Activated CD8-positive, alpha-beta memory T cell treated with anti-CD3 and anti-CD28 coated beads for 4 hours (primary cell): ENCODE data around the gene ZNF22.

Source experiments
- DNase-seq, 2 donors: peaks; one replicate each; pipeline ENCODE4 v3.0.0-alpha.2; 2020; ENCODE audit warnings: low read depth in 2 of 2

Gene ZNF22

DNA sequence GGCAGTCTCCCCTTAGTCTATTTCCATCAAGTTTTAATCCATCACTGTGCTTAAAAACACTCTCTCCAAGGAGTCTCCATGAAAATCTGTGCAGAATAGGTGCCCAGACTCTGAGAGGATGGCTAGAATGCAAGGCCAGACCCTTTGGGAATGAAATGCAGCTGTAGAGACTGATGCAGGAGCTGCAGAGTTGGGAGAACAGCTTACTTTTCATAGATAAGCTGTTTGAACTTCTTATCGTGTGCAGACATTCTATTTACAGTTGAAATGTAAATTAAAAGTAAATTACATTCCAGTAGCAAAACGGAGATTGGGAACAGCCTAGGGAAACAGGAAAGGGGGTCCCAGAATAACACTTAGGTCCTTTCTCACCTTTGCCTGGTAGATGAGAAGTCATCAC lies 14.9 kb downstream of the ZNF22 start:
- no peak for DNase-seq

DNA sequence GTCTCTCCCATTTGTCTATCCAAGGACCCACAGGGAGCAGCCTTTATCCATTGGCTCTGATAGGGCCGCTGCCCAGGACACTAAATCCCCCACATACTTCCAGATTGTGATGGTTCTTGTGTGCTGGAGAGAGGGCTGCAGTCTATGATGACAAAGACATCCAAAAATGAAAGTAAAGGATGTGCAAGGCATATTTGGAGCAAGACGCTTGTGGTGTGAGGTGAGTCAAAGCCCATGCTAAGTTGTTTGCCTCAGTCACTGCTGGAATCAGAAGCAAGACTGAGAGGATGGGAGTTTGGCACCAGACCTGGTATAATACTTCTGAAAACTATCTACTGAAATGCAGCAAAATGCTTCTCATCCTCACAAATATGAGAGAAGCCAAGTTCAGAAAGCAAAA lies 22.7 kb downstream of the ZNF22 start:
- no peak for DNase-seq

DNA sequence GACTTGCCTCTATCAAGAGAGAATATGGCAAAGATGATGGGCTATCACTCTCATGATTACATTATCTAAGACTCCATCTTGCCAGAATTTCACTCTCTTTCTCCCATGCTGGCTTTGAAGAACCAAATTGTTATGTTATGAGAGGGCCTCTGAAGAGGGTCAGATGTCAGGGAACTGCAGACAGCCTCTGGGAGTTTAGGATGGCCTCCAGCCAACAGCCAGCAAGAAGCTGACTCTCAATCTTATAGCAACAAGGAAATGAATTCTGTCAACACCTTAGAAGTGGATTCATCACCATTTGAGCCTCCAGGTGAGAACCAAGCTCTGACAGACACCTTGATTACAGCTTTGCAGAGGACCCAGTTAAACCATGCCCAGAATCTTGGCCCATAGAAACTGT lies 33.6 kb downstream of the ZNF22 start:
- DNase-seq = no peak

DNA sequence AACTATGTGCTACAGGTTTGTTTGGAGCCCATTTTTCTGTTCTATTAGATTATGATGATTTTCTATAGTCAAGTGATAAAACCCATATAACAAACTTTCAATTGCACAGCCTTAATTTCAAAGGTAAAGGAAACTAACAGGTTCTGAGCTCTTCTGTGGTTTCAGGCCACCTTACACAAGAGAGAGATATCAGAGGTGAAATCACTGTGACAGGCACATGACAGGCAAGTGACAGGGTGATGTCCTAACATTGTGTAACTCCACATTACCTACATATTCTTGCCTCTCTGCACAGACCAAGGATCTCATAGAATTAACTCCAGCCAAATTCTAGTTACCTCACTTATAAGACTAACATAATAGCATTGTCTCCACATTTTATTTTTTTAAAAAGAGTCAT lies 35.0 kb downstream of the ZNF22 start:
- no peak for DNase-seq

DNA sequence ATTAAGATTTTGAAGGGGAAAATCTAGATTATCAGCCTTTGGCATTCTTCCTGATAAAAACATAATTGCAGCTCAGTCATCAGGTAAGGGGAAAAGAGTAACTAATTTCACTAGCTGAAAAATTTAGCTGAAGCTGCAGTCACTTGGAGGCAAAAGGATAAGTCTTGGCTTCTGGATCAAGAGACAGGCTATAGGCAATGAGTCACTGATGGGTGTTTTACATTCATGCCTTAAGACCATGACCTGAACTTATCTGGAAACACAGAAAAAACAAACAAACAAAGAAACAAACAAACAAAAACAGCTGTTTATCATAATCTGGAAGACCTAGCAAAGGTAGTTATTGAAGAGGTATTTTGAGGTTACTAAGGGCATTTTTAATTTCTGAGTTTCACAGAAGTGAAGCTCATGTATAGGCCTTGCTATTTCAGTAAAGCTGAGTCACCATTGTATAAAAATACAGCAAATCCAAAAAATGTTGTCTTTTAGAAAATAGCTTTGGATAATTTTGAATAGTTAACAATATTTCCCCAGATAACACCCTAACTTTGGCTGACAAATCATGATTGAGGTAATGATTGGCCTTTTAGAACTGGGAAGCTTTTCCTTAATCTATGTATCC lies 40.3 kb downstream of the ZNF22 start:
- DNase-seq = no peak

DNA sequence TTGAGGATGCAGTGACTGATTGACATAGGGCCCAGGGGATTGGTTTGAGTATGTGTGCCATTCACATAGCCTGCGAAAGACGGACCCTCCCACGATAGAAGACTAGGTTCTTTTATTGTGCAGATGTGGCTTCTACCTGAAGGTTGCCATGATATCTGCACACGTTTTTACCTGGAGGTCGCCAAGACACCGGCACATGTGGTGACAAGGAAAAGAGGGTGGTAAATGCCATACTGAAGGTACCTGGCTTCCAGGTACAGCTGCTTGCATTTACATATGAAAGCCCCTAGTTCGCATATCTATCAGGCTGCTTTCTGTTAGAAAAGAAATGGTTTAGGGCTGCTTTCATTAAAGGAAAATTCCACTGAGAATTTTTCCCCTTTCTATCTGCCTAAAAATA lies 43.6 kb downstream of the ZNF22 start:
- no peak for DNase-seq

DNA sequence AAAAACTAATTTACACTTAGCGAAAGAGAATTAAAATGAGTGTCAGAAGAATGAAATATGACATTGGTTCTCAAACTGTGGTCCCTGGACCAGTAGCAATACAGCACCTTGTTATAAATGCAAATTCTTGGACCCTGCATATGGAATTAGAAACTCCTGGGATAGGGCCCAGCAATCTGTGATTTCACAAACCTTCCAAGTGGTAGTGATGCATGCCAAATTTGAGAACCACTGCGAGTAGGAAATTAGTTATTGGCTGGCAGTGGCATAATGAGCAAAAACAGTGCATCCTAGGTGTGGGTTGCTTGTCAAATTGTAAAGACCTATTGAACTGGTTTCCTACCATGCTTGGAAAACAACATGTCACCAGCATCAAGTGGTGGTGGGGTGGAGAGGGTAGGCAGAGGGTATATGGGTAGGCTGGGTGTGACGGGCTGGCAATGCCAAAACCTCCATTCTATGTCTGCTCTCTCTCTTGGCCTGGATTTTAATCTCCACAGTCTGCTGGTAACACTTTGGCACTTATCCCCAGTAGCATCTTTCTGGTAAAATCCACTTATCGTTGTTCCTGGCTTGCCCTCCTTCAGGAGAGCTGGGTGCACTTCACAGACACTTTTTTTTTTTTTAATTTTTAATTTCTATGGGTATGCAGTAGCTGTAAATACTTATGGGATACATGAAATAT lies 50.0 kb downstream of the ZNF22 start:
- DNase-seq = no peak

DNA sequence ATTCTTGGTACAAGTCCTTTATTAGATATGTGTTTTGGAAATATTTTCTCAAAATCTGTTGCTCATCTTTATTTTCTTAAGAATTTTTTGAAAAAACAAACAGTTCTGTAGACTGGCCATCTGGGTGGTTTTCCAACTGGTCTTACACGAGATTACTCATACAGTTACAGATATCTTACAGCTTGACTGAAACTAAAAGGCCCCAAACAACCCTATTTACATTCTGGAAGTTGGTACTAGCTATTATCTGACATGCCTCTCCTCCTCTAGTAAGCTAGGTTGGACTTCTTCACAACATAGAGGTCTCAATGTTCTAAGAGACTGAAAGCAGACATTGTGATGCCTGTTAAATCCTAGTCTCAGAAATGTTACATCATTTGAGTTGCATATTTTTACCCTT lies 52.0 kb downstream of the ZNF22 start:
- no peak for DNase-seq

DNA sequence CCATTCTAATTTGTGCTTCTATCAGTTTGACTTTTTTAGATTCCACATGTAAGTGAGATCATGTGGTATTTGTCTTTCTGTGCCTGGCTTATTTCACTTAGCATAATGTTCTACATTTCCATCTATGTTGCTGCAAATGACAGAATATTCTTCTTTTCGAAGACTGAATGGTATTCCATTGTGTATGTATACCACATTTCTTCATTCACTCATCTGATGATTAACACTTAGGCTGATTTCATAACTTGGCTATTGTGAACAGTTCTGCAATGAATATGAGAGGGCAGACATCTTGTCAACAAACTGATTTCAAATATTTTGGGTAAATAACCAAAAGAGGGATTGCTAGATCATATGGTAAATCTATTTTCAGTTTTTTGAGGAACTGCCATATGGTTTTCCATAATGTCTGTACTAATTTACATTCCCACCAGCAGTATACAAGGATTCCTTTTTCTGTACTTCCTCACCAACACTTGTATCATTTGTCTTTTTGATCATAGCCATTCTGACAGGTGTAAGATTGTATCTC lies 52.9 kb downstream of the ZNF22 start:
- no peak for DNase-seq
